HepG2 (cell line): ENCODE data around the gene NISCH. TPM values are rescaled to one million over a fixed set of nuclear protein-coding genes. Genes with fewer than 3 reads are reported as not detected.

Experiments used
- ATAC-seq: fragments of 200-7000 bp; cut with Tn5 transposase; 3 replicates; pipeline ENCODE4 v1.9.1; 2020; ENCODE audit warnings: mild to moderate bottlenecking, moderate library complexity
- BruUV-seq: library from RNA; stranded (reverse); fragments of 400-500 nt; replicated peaks from 2 replicates; lab custom pipeline; 2021; lab: Mats Ljungman, UMichigan
- CTCF ChIA-PET: fragments of 300-600 bp; formaldehyde crosslinking; extraction: SDS; loops from one replicate; lab custom pipeline; 2021; ENCODE audit warnings: low total read pairs, inconsistent platforms, low intra/inter-chr PET ratio; lab: Yijun Ruan, JAX
- POLR2A ChIA-PET: fragments of 350-600 bp; sonication (Branson Sonifier 250); formaldehyde crosslinking; loops from one replicate; lab custom pipeline; 2020; ENCODE audit warnings: antibody characterized with exemption, inconsistent platforms; lab: Yijun Ruan, JAX
- DNase-seq: peaks from one replicate; pipeline ENCODE4 v3.0.0-alpha.2; 2015; ENCODE audit warnings: low spot score
- FAIRE-seq: peaks from 3 replicates; lab custom pipeline; 2011; peaks lifted over from hg19 to GRCh38; lab: Jason Lieb, UNC
- H2AFZ ChIP-seq: one replicate; pipeline ENCODE4 v1.6.1; 2011; ENCODE audit warnings: low read length, inconsistent platforms
- H3K27ac ChIP-seq: fragments of 300-600 bp; 3 replicates; pipeline ENCODE4 v1.8.0; 2011; ENCODE audit warnings: mixed run types, mild to moderate bottlenecking, mixed read lengths, low read length, inconsistent platforms; ENCODE audit not compliant: insufficient read depth; ENCODE audit errors: extremely low read length
- H3K27me3 ChIP-seq, 2 experiments: fragments of 200-600 bp in 1 of 2; 2 replicates in 1 of 2; 3 replicates in 1 of 2; pipeline versions ENCODE4 v1.6.0 to v1.8.0; 2011; ENCODE audit warnings: low read length in 2 of 2, mild to moderate bottlenecking in 2 of 2, moderate library complexity in 2 of 2, inconsistent platforms in 1 of 2; ENCODE audit not compliant: insufficient read depth in 2 of 2, control insufficient read depth in 1 of 2
- H3K36me3 ChIP-seq, 2 experiments: fragments of 200-600 bp in 1 of 2; replicated peaks in 1 of 2; 2 replicates in 1 of 2; 3 replicates in 1 of 2; pipeline versions ENCODE4 v1.5.1 to v1.8.0; 2011; ENCODE audit warnings: low read length in 2 of 2, inconsistent platforms in 1 of 2; ENCODE audit not compliant: insufficient read depth in 2 of 2, control insufficient read depth in 1 of 2
- H3K4me1 ChIP-seq: 2 replicates; pipeline ENCODE4 v1.5.1; 2012; ENCODE audit warnings: low read length, inconsistent platforms; ENCODE audit not compliant: insufficient read depth
- H3K4me2 ChIP-seq: 2 replicates; pipeline ENCODE4 v1.6.0; 2011; ENCODE audit warnings: low read depth, low read length, inconsistent platforms
- H3K4me3 ChIP-seq, 3 experiments: fragments of 200-600 bp in 1 of 3; sonication (generic), shearing (Covaris generic) in 1 of 3; replicated peaks in 1 of 3; 2 replicates each; pipeline ENCODE4 v1.5.1; 2011 to 2016; ENCODE audit warnings: low read length in 3 of 3, inconsistent platforms in 2 of 3, low read depth in 2 of 3, mild to moderate bottlenecking in 2 of 3, control low read depth in 1 of 3, mixed read lengths in 1 of 3; ENCODE audit not compliant: insufficient read depth in 1 of 3
- H3K79me2 ChIP-seq: one replicate; pipeline ENCODE4 v1.6.1; 2011; ENCODE audit warnings: low read length, inconsistent platforms; ENCODE audit not compliant: insufficient read depth
- H3K9ac ChIP-seq: 2 replicates; pipeline ENCODE4 v1.6.0; 2011; ENCODE audit warnings: mild to moderate bottlenecking, low read depth, low read length, inconsistent platforms; ENCODE audit not compliant: insufficient read depth
- H3K9me3 ChIP-seq: 2 replicates; pipeline ENCODE4 v1.5.1; 2012; ENCODE audit warnings: mild to moderate bottlenecking, low read length
- H4K20me1 ChIP-seq: 2 replicates; pipeline ENCODE4 v1.6.0; 2011; ENCODE audit warnings: inconsistent platforms, mild to moderate bottlenecking, low read length, moderate library complexity; ENCODE audit not compliant: insufficient read depth
- ARNTL ChIP-seq: sonication (generic); formaldehyde crosslinking; IDR thresholded peaks from 2 replicates; pipeline ENCODE4 v1.4.0; 2020; ENCODE audit warnings: mild to moderate bottlenecking, missing genetic modification reagents
- ETV5 ChIP-seq: IDR thresholded peaks from 2 replicates; pipeline ENCODE4 v1.6.1; 2018; ENCODE audit warnings: missing biosample characterization, missing genetic modification reagents, inconsistent platforms, borderline replicate concordance
- FIP1L1 ChIP-seq: fragments of 200-400 bp; formaldehyde crosslinking; IDR thresholded peaks from 2 replicates; pipeline ENCODE4 v1.6.1; 2018; ENCODE audit warnings: low read depth, mild to moderate bottlenecking, low read length, moderate library complexity, borderline replicate concordance; ENCODE audit not compliant: insufficient read depth
- MXD4 ChIP-seq: IDR thresholded peaks from 2 replicates; pipeline ENCODE4 v1.6.1; 2016; ENCODE audit warnings: mild to moderate bottlenecking, missing biosample characterization, missing genetic modification reagents
- NFAT5 ChIP-seq: sonication (generic); formaldehyde crosslinking; IDR thresholded peaks from 2 replicates; pipeline ENCODE4 v1.4.0; 2020; ENCODE audit warnings: missing genetic modification reagents
- POLR2G ChIP-seq: fragments of 200-400 bp; formaldehyde crosslinking; IDR thresholded peaks from 2 replicates; pipeline ENCODE4 v1.6.1; 2018; ENCODE audit warnings: mild to moderate bottlenecking, low read depth, low read length, moderate library complexity
- SIN3A ChIP-seq: IDR thresholded peaks from 2 replicates; pipeline ENCODE4 v1.6.1; 2011; ENCODE audit warnings: low read depth, mild to moderate bottlenecking, control low read depth, low read length, borderline replicate concordance
- TFDP2 ChIP-seq: sonication (generic); formaldehyde crosslinking; IDR thresholded peaks from 2 replicates; pipeline ENCODE4 v1.4.0; 2020; ENCODE audit warnings: missing genetic modification reagents
- TP53 ChIP-seq: sonication (generic); formaldehyde crosslinking; conservative IDR thresholded peaks from 2 replicates; pipeline ENCODE4 v1.4.0; 2020; ENCODE audit warnings: missing genetic modification reagents
- YY1 ChIP-seq: IDR thresholded peaks from 2 replicates; pipeline ENCODE4 v1.6.1; 2011; ENCODE audit warnings: low read length, low read depth, moderate library complexity, mild to moderate bottlenecking; ENCODE audit not compliant: insufficient read depth, insufficient replicate concordance
- ZBTB7A ChIP-seq: sonication (generic); formaldehyde crosslinking; IDR thresholded peaks from 2 replicates; pipeline ENCODE4 v1.8.0; 2022; ENCODE audit warnings: mild to moderate bottlenecking, missing genetic modification reagents
- ZNF441 ChIP-seq: sonication (generic); formaldehyde crosslinking; IDR thresholded peaks from 2 replicates; pipeline ENCODE4 v1.7.0; 2021; ENCODE audit warnings: missing genetic modification reagents, borderline replicate concordance
- ZNF878 ChIP-seq: sonication (generic); formaldehyde crosslinking; IDR thresholded peaks from 2 replicates; pipeline ENCODE4 v1.8.1; 2023; ENCODE audit warnings: mild to moderate bottlenecking, missing genetic modification reagents, moderate library complexity
- WGBS: methylation state at CpG from one replicate; pipeline ENCODE4 v1.1.6; 2017; ENCODE audit warnings: low lambda C conversion rate; 5-methylcytosine and 5-hydroxymethylcytosine counted together
- in situ Hi-C: cut with HindIII; loops from 2 replicates; pipeline ENCODE4 v1.10.0; 2017; ENCODE audit warnings: low pct_unique_long_range_greater_than_20kb; ENCODE audit not compliant: extremely low pct_ligation_motif_present
- intact Hi-C: fragments of 100-400 bp; cut with micrococcal nuclease; formaldehyde crosslinking; loops from one replicate; pipeline ENCODE4 v1.10.0; 2022; ENCODE audit not compliant: unreplicated experiment
- polyA plus RNA-seq, 8 experiments: library from polyadenylated mRNA; depleted of rRNA in 3 of 8; stranded (reverse) in 7 of 8; unstranded in 1 of 8; fragments of >200 nt; fragmentation: Illumina TruSeq in 4 of 8; extraction: Trizol in 4 of 8; gene quantifications; 2 replicates each; pipeline versions ENCODE4 v1.2.1 to v1.2.3, GENCODE V29; 2011 to 2016; ENCODE audit warnings: low read depth in 4 of 8, missing spikeins in 1 of 8, mixed read lengths in 1 of 8; ENCODE audit not compliant: insufficient read depth in 1 of 8
- total RNA-seq, 5 experiments: library from RNA; depleted of rRNA; stranded (reverse); fragments of >200 nt; fragmentation: Illumina TruSeq; extraction: Trizol; gene quantifications; 2 replicates each; pipeline ENCODE4 v1.2.3, GENCODE V29; 2016; ENCODE audit warnings: low read depth in 1 of 5
- TF ChIP-seq, protein P1 (sequence below): IDR thresholded peaks from 2 replicates; pipeline ENCODE4 v1.6.1; 2016; ENCODE audit warnings: mild to moderate bottlenecking

NISCH gene
- total and polyA plus RNA-seq, 2 of the 13 experiments (the other 11 are each of a cell fraction or from before 2014, with no cell fraction given): 27.0 to 47.6 TPM

GRCh38 chr3:52444860-52445793, 10.3 kb upstream of the NISCH start, which contains the start of gene SEMA3G:
Gene SEMA3G, minus strand, starts transcription at chr3:52445103. Its CDS starts 76 bp downstream, at chr3:52445027.
- POLR2A ChIA-PET: interaction anchor here (1.0 to 3.6 kb wide), 7 partner anchors 9 to 291 kb away, joined by 3 to 14 read pairs (median 7); partner anchors contain the start of genes NISCH, POC1A and TNNC1
- peak; percentile 66 for FAIRE-seq
- Histone ChIP-seq H3K9ac (peak within 1 kb of the TSS; percentile 80), H3K79me2 (no peaks in the 10 kb centered on the region), H3K36me3 (no peaks in the 10 kb centered on the region; a peak in 2 of 5 replicates), H3K9me3 (no peaks in the 10 kb centered on the region), H3K4me1 (peaks cover 78% of the 10 kb centered on the region), H2AFZ (no peak within 1 kb of the TSS), H3K27me3 (no peaks in the 10 kb centered on the region), H4K20me1 (no peaks in the 10 kb centered on the region), H3K4me3 (peak within 1 kb of the TSS; percentile 52 to 79 (median 78)), H3K4me2 (peak within 1 kb of the TSS; percentile 85), H3K27ac (peak within 1 kb of the TSS; percentile 31)
- peak; percentile 76 for DNase-seq
- in situ Hi-C loops (no loop called here), intact Hi-C loops (loop anchor here (2.0 kb wide), 1 partner anchor 154 kb away; no protein-coding TSS in a partner anchor)
- 10% methylated on average over 14 of the region's 19 CpGs for WGBS
- BruUV-seq: no TSS peak
- peak; percentile 92 for ATAC-seq
- CTCF ChIA-PET: interaction anchor here (1.2 to 4.6 kb wide), 2 partner anchors 16 to 33 kb away, joined by 4 to 83 read pairs; no protein-coding TSS in a partner anchor
- TF ChIP-seq POLR2G: peak; percentile 94
- TF ChIP-seq YY1: peak; percentile 53
- TF ChIP-seq SIN3A: peak; percentile 23; the same call in 1 of the 2 replicates
- TF ChIP-seq FIP1L1: no peak
- peak; percentile 67 for TF ChIP-seq ZNF441 (CRISPR knock-in tag)
- no peak for TF ChIP-seq ZNF878
- no peak for TF ChIP-seq NFAT5 (CRISPR knock-in tag)
- no peak for TF ChIP-seq ZBTB7A (CRISPR knock-in tag)
- peak; percentile 65 for TF ChIP-seq TFDP2 (CRISPR knock-in tag)
- TF ChIP-seq MXD4 (CRISPR knock-in tag): peak; percentile 19; the same call in 1 of the 2 replicates
- peak; percentile 70 for TF ChIP-seq ARNTL (CRISPR knock-in tag)
- peak; percentile 58; the same call in 1 of the 2 replicates for TF ChIP-seq ETV5
- TF ChIP-seq, protein P1, sequence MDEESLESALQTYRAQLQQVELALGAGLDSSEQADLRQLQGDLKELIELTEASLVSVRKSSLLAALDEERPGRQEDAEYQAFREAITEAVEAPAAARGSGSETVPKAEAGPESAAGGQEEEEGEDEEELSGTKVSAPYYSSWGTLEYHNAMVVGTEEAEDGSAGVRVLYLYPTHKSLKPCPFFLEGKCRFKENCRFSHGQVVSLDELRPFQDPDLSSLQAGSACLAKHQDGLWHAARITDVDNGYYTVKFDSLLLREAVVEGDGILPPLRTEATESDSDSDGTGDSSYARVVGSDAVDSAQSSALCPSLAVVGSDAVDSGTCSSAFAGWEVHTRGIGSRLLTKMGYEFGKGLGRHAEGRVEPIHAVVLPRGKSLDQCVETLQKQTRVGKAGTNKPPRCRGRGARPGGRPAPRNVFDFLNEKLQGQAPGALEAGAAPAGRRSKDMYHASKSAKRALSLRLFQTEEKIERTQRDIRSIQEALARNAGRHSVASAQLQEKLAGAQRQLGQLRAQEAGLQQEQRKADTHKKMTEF: peak; percentile 81; the same call in 1 of the 2 replicates
- no peak for TF ChIP-seq TP53 (CRISPR knock-in tag)
